Left renal pelvis (tissue), 4 donors: Measurements from ENCODE around the gene RIPPLY2. TPM values are rescaled to one million over a fixed set of nuclear protein-coding genes. Genes with fewer than 3 reads are reported as not detected.
"Not testable (repeated sequence)": the region's sequence is repeated elsewhere in the genome, so short reads cannot be mapped to it uniquely, and the experiment has no call there.

ENCODE experiments used
- DNase-seq, 4 donors: peaks; one replicate each; pipeline ENCODE4 v3.0.0-alpha.2; 2013; ENCODE audit warnings: low read depth in 4 of 4, low spot score in 3 of 4
- polyA plus RNA-seq, 4 donors: library from polyadenylated mRNA; unstranded; fragments of 120-200 nt; gene quantifications; one replicate each; pipeline ENCODE4 v1.2.1, GENCODE V29; 2013; ENCODE audit not compliant: insufficient read length in 4 of 4

Gene RIPPLY2
- polyA plus RNA-seq, 4 donors: not detected

DNA sequence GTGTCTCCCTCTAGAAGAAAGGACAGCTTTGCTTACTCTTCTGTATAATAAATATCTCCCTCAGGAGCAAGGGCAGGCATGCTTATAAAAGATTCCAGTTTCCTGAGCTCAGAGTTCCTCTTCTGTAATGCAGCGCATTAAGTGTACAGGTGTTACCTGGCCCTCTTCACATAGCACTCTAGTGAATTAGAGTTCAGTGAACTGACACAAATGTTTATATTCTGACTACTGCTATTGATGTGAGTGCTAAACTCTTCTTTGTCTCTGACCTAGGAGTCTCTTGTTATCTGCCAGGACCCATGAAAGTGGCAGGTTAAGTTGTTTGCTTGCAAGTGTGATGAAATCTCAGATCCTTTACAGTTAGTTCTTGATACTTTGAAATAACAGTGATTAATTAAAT lies 39.9 kb downstream of the RIPPLY2 start:
- no peak for DNase-seq

DNA sequence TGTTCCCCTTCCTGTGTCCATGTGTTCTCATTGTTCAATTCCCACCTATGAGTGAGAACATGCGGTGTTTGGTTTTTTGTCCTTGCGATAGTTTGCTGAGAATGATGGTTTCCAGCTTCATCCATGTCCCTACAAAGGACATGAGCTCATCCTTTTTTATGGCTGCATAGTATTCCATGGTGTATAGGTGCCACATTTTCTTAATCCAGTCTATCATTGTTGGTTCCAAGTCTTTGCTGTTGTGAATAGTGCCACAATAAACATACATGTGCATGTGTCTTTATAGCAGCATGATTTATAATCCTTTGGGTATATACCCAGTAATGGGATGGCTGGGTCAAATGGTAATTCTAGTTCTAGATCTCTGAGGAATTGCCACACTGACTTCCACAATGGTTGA lies 43.9 kb downstream of the RIPPLY2 start:
- not testable (repeated sequence) for DNase-seq

DNA sequence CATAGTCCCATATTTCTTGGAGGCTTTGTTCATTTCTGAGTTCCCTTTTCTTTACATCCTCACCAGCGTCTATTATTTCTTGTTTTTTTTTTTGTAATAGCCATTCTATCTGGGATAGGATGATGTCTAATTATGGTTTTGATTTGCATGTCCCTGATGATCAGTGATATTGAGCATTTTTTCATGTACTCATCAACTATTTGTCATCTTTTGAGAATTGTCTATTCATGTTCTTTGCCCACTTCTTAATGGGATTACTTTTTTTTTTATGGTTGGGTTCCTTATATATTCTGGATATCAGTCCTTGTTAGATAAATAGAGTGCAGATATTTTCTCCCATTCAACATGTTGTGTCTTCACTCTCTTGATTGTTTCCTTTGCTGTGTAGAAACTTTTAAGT lies 48.5 kb downstream of the RIPPLY2 start:
- DNase-seq: no peak

DNA sequence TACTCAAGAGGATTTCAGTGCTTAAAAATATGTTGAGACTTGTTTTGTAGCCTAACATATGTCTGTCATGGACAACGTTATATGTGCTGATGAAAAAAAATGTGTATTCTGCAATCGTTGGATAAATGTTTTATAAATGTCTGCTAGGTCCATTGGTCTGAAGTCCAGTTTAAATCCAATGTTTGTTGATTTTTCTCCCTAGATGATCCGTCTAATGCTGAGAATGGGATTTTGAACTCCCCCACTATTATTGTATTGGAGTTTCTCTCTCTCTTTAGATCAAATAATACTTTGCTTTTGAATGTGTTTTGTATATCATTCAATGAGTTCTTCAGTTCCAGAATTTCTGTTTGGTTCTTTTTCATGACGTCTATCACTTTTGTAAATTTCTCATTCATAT lies 51.2 kb downstream of the RIPPLY2 start:
- no peak for DNase-seq

DNA sequence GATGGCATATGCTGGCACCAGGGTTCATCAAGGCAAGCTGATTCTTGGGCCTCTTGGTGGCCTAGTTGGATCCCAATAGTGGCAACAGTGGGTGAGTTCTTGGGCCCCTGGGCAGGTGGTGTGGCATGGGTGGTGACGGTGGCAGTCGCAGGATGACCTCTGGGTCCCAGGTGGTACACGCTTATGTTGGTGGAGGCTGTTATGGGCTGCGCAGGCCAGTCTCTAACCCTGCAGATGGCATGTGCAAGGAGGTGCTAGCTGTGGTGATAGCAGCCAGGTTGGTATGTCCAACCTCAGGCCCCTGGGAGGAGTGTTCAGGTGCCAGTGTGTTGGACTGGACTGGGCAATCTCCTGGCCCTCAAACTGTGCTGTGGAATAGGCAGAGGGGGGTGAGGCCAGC lies 52.5 kb downstream of the RIPPLY2 start:
- DNase-seq: no peak

Other genes with a start within 250 kb of the RIPPLY2 start
- 1 to 10 TPM in 3 of 4 donors, under 1 TPM in 1; 0.47 to 2.6 (median 1.1) TPM for gene SNAP91, start 144.3 kb upstream of the RIPPLY2 start, polyA plus RNA-seq
- gene CYB5R4, start 6.3 kb downstream of the RIPPLY2 start, polyA plus RNA-seq: 10 to 100 TPM in 2 of 4 donors, 1 to 10 TPM in 2; 9.3 to 11.6 (median 10.0) TPM
- gene MRAP2, start 180.4 kb downstream of the RIPPLY2 start, polyA plus RNA-seq: 10 to 100 TPM in 1 of 4 donors, 1 to 10 TPM in 3; 3.5 to 17.7 (median 4.8) TPM